ENCODE measurements around the gene LZIC.
A peak's percentile ranks its signal among the peaks of the same experiment; 100 is the strongest.

Gene LZIC

DNA sequence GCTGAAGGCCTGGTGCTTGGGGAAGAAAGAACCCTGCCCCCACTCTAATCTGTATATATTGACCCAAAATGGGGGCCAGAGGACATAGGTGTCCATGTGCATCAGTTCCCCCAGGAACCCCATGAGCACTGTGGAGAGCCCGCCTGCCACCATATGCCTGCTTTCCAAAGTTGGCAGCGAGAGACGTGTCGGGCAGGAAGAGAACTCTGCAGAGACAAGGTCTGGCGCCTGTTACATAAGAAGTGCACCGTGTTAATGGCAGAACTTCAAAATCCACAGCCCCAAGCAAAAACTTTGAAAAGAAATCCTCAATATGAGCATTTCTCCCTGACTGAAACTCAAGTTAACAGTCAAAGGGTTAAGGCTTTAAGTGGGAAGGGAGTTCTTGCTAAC is 41.1 kb downstream of the LZIC start:
- Mint-ChIP-seq H3K4me3 (no peak overlapping the region), H3K9me3 (no peaks in the 10 kb centered on the region), H3K27me3 (no peaks in the 10 kb centered on the region), H3K4me1 (ENCODE audit: low read depth) (peaks cover 35% of the 10 kb centered on the region), H3K27ac (no peak overlapping the region), H3K36me3 (ENCODE audit: low read depth) (no peaks in the 10 kb centered on the region)

DNA sequence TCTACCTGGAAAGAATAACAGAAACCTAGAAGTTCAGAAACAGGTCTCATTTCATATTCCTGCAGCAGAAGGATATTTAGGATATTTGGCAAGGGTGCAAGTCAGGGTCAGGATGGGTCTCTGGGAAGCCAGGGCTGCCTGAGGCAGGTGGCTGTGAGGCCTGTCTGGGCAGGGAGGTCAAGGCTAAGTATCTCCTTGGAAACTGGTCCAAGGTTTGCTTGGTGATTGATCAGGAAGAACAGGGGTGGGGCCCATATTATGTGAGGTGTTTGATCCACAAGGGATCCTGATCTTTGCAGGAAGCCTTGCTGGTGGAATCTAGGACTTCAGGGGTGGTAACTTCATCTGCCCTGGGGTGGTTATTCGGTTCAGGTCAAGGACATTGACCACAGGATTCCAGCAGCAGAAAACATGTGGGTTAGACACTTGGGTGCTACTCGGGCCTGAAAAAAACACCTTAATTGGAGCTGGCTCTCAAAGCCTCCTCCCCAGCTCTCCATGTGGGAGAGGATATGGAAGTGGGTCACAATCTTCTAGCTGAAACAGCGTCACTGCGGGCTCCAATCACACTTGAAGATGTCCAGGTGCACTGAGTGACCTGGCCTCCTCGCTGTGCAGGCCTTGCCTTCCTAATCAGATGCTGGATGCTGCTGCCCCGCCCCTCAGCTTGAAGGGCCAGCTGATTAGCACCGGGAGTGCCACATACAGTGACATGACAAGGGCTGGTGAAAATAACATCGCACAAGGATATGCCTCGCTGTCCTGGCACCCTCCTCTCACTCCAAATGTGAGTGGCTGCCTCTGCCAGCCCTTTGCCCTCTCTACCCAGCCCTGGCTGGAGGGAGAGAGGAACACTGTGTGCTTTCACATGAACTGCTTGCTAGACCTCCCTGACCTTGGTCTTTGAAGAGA is 41.8 kb downstream of the LZIC start:
- Mint-ChIP-seq H3K27me3 (no peaks in the 10 kb centered on the region), H3K36me3 (ENCODE audit: low read depth) (no peaks in the 10 kb centered on the region), H3K9me3 (no peaks in the 10 kb centered on the region), H3K4me1 (ENCODE audit: low read depth) (peaks cover 35% of the 10 kb centered on the region), H3K27ac (no peak overlapping the region), H3K4me3 (no peak overlapping the region)

DNA sequence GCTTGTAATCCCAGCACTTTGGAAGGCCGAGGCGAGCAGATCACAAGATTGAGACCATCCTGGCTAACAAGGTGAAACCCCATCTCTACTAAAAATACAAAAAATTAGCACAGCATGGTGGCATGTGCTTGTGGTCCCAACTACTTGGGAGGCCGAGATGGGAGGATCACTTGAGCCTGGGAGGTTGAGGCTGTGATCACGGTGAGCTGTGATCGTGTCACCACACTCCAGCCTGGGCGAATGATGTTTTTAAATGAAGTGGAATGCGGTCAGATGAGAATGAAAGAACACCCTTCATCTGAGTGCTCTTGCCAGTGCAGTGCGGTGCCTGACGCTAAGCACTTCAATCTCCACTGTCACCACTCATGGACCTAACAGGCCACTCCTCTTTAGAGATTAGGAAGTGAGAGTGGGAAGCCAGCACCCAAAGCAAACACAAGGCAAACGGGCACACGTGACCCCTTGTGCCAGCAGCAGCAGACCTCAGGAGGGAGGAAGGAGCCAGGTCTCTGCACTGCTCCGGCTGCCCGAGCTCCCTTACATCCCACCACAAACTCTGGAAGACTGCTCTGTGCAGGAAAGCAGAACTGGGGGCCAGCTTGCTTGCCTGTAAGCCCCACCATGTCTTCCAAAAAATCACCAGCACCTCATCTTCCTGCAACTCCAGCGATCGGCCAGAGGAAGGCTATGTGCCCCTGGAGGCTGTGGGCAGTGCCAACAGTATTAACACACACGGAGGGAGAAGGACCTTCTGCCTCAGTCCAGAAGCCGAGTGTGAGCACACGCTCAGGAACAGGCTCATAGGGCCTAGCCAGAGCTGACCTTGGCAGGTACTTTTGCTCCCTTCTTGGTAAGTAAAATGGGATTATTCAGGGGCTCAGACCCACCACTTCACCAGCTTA is 42.8 kb downstream of the LZIC start:
- H3K36me3 Mint-ChIP-seq (ENCODE audit: low read depth) = no peaks in the 10 kb centered on the region
- no peak overlapping the region for H3K27ac Mint-ChIP-seq
- no peaks in the 10 kb centered on the region for H3K27me3 Mint-ChIP-seq
- H3K4me3 Mint-ChIP-seq = peak overlapping the region; percentile 6
- H3K9me3 Mint-ChIP-seq = no peaks in the 10 kb centered on the region
- peaks cover 32% of the 10 kb centered on the region for H3K4me1 Mint-ChIP-seq (ENCODE audit: low read depth)

DNA sequence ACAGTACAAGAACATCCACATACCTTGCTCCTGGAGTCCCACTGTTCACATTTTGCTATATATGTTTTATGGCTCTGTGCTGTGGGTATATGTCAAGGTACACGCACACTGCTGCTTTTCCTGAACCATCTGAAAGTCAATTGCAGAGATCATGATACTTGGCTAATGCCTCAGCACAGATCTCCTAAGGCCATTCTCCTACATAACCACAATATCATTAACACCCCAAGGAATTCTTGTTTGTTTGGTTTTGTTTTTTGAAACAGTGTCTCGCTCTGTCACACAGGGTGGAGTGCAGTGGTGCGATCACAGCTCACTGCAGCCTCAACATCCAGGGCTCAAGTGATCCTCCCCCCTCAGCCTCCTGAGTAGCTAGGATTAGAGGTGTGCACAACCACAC is 49.1 kb downstream of the LZIC start:
- no peak overlapping the region for H3K4me3 Mint-ChIP-seq
- H3K36me3 Mint-ChIP-seq (ENCODE audit: low read depth) = no peaks in the 10 kb centered on the region
- H3K4me1 Mint-ChIP-seq (ENCODE audit: low read depth) = peaks cover 19% of the 10 kb centered on the region
- H3K27me3 Mint-ChIP-seq = no peaks in the 10 kb centered on the region
- no peak overlapping the region for H3K27ac Mint-ChIP-seq
- no peaks in the 10 kb centered on the region for H3K9me3 Mint-ChIP-seq

DNA sequence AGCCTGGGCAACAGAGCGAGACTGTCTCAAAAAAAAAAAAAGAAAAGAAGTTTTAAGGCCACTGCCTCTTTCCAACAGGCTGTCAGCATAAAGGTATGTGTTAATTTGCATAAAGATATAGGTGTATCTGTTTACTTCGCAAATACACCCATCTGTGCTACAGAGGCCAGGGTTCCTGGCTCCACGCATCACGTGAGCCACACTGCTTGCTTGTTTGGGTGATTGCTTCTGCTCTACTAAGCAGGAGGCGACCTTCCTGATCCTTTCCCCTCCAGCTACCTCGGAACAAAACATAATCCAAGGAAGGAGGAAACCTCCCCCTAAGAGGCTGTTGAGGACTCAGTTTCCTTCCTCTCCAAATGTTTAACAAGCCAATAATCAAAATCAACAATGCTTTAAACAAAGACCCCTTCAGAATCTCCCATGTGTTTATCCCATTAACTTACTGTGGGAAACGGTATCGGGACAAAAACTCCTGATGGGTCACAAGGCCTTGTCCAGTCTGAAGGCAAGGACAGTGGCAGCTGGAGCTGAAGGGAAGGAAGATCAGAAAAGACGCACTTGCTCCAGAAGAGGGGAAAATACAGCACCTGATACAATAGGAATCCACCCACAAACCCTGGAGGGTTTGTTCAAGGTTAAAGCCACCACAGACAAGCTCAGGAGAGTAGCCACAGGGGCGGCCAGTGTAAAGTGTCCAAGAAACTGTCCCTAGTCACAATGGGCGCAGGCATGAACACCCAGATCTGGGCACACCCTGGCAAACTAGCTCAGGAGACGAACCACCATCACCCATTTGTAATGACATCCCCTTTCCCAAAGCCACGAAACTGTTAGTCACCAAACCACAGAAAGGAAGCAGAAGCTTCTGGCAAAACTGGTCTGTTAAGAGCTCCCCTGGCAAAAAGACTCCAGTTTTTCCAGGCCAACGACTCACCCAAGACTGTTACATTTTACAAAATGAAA is 50.3 kb downstream of the LZIC start:
- H3K27me3 Mint-ChIP-seq = no peaks in the 10 kb centered on the region
- peaks cover 19% of the 10 kb centered on the region for H3K4me1 Mint-ChIP-seq (ENCODE audit: low read depth)
- H3K4me3 Mint-ChIP-seq = no peak overlapping the region
- no peaks in the 10 kb centered on the region for H3K9me3 Mint-ChIP-seq
- peak overlapping the region; percentile 69 for H3K27ac Mint-ChIP-seq
- no peaks in the 10 kb centered on the region for H3K36me3 Mint-ChIP-seq (ENCODE audit: low read depth)

DNA sequence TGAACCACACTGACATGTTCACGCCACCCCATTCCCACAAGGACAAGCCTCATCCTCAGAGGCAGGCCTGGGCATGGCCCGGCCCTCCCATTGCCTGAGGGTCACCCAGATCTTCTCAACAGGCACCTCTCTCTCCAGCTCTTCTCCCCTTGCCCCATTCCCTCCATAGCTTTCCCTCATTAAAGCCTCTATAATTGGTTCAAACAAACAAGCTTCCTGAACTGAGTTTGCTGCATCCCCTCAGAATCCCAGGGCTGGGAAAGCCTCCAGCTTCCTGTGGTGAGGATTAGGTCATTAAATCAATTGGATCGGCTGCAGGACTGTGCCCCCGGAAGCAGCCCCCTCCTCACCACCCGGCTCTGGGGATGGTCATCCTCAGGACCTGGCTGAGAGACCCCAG is 52.0 kb downstream of the LZIC start:
- Mint-ChIP-seq H3K4me1 (ENCODE audit: low read depth) (peaks cover 19% of the 10 kb centered on the region), H3K36me3 (ENCODE audit: low read depth) (no peaks in the 10 kb centered on the region), H3K27ac (no peak overlapping the region), H3K4me3 (no peak overlapping the region), H3K27me3 (no peaks in the 10 kb centered on the region), H3K9me3 (no peaks in the 10 kb centered on the region)

DNA sequence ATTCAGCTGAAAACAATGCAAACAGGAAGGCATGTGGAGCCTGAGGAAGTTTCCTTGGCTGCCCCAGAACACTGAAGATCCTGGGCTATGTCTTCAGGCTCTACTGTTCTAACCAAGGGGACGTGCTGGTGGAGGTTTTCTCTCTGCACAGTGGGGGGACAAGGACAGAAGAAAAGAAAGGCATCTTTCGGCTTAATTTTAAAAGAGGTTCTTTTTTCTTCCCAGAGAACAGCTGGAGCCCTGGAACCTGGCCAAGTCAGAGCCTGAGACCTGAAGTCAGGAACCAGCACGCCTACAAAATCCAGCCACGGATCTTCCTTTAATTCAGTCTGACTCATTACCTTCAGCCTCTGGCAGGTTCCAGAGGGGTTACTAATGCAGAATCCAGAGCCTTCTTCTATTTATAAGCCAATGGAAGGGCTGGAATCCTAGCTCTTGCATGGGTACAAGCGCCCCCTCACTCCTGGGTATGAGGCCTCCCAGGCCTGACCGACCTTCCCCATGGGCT is 52.9 kb downstream of the LZIC start:
- Mint-ChIP-seq H3K27ac (no peak overlapping the region), H3K9me3 (no peaks in the 10 kb centered on the region), H3K36me3 (ENCODE audit: low read depth) (no peaks in the 10 kb centered on the region), H3K27me3 (no peaks in the 10 kb centered on the region), H3K4me1 (ENCODE audit: low read depth) (peaks cover 19% of the 10 kb centered on the region), H3K4me3 (no peak overlapping the region)

DNA sequence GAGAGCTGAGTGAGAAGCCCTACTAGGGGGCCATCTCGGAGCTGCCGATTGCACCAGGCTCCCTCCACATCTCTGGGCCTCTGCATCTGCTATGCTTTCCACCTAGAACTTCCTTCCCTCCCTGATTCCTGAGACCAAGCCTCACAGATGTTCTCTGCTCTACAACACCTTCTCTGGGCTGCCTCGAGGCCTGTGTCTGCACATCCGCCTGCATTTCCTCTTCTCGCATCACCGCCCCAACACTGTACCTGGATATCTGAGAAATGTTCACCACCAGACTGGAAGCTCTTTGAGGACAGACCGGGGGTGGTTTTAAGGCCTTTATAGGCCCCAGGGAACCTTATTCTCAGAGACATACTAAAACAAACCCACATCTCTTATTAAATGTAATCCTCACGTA is 53.8 kb downstream of the LZIC start:
- Mint-ChIP-seq H3K36me3 (ENCODE audit: low read depth) (no peaks in the 10 kb centered on the region), H3K27ac (peak overlapping the region; percentile 12), H3K4me1 (ENCODE audit: low read depth) (peaks cover 19% of the 10 kb centered on the region), H3K27me3 (no peaks in the 10 kb centered on the region), H3K9me3 (no peaks in the 10 kb centered on the region), H3K4me3 (no peak overlapping the region)

DNA sequence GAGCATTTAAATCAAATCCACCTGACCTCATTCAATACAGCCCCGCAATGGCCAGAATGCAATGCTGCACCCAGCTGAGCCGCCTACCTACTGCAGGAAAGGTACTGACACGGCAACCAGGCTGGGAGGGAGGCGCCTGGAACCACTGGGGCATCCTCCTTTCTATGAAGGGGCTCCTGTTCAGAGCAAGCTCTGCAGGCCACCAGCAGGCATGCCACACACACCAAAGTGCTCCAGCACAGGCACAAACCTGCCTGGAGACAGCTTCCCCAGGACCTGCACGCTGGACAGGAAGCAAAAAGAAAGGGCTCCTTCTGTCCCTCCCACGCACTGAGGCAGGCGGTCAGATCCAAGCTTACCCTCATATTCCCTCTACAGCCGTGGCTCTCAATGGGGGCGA is 54.3 kb downstream of the LZIC start:
- H3K9me3 Mint-ChIP-seq = no peaks in the 10 kb centered on the region
- peaks cover 17% of the 10 kb centered on the region for H3K4me1 Mint-ChIP-seq (ENCODE audit: low read depth)
- H3K4me3 Mint-ChIP-seq = no peak overlapping the region
- H3K36me3 Mint-ChIP-seq (ENCODE audit: low read depth) = no peaks in the 10 kb centered on the region
- no peak overlapping the region for H3K27ac Mint-ChIP-seq
- no peaks in the 10 kb centered on the region for H3K27me3 Mint-ChIP-seq

DNA sequence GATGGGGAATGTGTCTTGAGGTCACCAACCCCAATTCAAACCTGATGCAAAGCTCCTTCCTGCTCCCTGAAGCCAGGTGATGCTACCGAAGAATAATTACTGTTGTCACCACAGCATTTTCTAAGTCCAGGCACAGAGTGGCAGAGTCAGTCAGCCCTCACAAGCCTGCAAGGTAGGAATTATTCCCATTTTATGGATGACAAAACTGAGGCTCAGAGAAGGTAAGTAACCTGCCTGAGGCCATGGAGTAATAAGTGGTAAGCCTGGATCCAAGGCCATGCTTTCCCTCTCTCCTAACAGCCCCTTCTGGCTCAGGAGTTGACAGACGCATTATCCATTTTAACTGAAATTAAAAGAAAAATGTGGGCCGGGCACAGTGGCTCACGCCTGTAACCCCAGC is 56.1 kb downstream of the LZIC start:
- Mint-ChIP-seq H3K9me3 (no peaks in the 10 kb centered on the region), H3K27me3 (no peaks in the 10 kb centered on the region), H3K4me1 (ENCODE audit: low read depth) (peaks cover 15% of the 10 kb centered on the region), H3K4me3 (no peak overlapping the region), H3K36me3 (ENCODE audit: low read depth) (no peaks in the 10 kb centered on the region), H3K27ac (no peak overlapping the region)

DNA sequence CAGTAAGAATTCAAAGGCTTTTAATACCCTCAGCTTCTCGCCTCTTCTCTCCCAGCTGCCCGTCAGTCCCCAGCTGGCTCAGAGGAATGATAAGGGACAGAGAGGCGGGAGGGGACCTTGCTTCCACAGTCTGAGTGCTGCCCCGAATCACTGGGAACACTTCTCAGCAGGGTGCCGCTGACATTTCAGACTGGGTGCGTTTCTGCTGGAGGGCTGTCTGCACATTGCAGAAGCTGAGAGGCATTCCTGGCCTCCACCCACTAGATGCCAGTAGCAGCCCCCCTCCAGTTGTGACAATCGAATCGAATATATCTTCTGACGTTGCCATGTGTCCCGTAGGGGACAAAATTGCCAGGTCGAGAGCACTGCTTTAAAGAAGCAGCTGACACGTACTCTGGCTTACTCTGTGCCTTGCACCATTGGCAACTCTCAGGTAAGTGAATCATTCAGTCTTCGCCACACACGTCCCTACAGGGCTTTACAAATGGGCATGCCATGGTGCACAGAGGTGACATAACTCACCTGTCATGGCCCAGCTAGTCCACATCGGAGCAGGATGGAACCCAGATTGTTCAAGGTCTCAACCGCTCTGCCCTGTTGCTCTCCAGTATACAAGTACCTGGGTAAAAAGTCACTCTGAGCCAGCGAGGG is 57.0 kb downstream of the LZIC start:
- H3K4me1 Mint-ChIP-seq (ENCODE audit: low read depth) = peaks cover 21% of the 10 kb centered on the region
- H3K27me3 Mint-ChIP-seq = no peaks in the 10 kb centered on the region
- no peaks in the 10 kb centered on the region for H3K9me3 Mint-ChIP-seq
- H3K36me3 Mint-ChIP-seq (ENCODE audit: low read depth) = no peaks in the 10 kb centered on the region
- no peak overlapping the region for H3K4me3 Mint-ChIP-seq
- H3K27ac Mint-ChIP-seq = no peak overlapping the region

DNA sequence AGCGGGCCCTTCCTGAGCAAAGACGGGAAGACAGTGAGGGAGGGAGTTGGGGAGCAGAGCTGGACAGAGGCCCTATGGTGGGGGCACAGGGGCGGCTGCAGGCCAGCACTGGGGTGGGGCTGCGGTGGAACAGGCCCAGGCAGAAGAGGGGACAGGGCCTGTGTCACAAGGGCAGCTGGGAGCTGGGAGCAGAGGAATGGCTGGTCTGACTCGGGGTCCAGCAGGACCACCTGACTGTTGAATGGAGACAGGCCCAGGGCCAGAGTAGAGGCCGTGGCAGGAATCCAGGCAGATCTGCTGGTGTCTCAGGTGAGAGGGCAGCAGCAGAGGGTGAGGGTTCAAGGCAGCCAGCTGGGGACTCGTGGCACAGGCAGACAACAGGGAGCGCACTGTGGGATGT is 58.4 kb downstream of the LZIC start:
- Mint-ChIP-seq H3K27me3 (no peaks in the 10 kb centered on the region), H3K27ac (no peak overlapping the region), H3K9me3 (no peaks in the 10 kb centered on the region), H3K4me3 (no peak overlapping the region), H3K36me3 (ENCODE audit: low read depth) (no peaks in the 10 kb centered on the region), H3K4me1 (ENCODE audit: low read depth) (peaks cover 21% of the 10 kb centered on the region)

DNA sequence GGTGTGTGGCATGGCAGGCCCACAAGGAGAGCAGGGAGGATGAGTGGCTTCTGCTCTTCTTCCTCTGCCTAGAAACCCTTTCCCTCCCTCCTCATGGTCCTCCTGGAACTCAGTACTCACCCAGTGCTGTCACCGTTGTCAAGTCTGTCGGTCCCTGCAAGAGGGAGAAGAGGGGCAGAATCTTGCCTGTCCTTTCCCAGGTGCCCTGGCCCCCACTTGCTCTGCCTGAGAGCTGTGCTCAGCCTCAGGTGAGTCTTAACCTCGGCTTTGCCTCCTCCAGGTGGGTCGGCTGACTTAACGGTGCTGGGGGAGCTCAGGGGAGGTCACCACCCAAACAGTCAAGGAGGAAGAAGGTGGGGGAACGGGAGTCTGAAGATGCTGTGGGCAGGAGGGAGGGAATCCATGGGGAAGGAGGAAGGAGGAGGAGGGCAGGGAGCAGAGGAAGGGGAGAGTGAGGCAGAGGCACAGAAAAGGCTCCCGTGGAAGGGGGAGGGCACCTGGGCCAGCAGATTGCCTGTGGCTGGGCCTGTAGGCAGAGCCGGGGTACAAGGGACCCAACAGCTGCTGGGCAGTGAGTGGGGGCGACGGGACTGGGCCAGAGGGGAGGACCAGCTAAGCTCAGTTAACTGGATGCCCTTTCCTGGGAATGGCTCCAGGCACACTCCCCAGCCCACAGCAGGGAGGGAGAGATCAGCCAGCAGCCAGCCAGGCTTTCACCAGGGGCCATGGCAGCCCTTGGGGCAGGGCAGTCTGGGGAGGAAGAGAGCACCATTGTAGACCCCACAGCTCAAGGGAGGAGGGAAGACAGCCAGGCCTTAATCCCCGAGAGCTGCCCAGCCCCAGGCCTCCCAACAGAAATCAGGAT is 59.4 kb downstream of the LZIC start:
- Mint-ChIP-seq H3K4me3 (no peak overlapping the region), H3K9me3 (no peaks in the 10 kb centered on the region), H3K36me3 (ENCODE audit: low read depth) (no peaks in the 10 kb centered on the region), H3K27me3 (no peaks in the 10 kb centered on the region), H3K4me1 (ENCODE audit: low read depth) (peaks cover 18% of the 10 kb centered on the region), H3K27ac (no peak overlapping the region)

All from stimulated activated naive CD8-positive, alpha-beta T cell treated with anti-CD3 and anti-CD28 coated beads, Interleukin-15, Interleukin-2, amounts not matched to agents 100 ng/mL and 50 ng/mL, for 24 hours (primary cell).